HG02610 (cell line): Measurements from ENCODE around the gene MSANTD1.

Experiments used
- ATAC-seq: cut with Tn5 transposase; IDR thresholded peaks from one replicate; pipeline ENCODE4 v1.9.1; 2021; ENCODE audit warnings: mild to moderate bottlenecking, moderate library complexity; ENCODE audit not compliant: unreplicated experiment

MSANTD1 gene

DNA sequence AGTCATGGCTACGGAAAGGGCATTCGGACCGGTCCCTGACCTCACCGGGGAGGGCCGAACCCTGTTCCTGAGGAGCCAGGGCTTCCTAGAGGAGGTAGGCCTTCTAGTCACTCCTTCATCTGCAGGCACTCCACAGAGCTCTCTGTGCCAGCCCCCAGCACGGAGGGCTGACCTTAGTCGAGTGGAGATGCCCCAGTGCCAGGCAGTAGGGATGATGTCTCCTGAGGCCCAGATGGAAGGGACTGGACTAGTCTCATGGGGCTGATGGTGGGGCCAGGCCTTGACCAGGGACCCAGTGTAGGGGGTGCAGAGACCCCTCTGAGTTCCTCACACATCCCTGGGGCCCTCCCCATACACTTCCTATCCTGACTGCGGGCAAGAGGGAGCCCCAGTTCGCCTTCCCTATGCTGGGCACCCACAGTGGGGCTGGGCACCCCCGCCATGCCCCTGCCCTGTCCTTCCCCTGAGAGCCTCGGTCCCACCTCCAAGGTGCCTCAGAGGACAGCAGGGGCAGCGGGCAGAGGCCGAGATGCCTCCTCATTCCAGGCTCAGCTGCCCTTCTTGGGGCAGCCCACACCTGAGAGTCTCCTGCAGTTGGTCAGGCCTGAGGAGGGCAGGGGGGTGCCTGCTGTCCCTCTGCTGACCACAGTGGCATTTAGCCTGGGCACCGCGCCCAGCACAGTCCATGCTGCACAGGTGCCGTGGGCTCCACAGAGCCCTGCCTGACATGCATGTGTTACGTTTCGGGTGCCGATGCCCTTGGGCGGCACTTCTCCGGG, 1.4 kb upstream of the MSANTD1 start:
- no peak for ATAC-seq

DNA sequence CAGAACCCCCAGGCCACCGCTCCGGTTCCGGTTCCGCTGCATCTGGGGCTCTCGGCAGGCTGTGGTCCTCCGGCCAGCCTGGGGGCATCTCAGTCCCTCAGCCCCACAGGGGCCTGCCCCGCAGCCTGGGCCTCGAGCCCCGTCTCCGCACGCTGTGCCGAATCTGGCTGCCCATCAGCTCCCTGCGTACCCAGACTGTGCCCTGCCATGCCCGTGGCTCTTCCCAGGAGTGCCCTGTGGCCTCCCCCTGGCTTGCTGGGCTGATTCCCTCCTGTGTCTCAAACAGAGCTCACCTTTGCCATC, 830 bp upstream of the MSANTD1 start:
- no peak for ATAC-seq

GRCh38 chr4:3249711-3250437, 915 bp downstream of the MSANTD1 start:
- ATAC-seq = no peak

- no peak for ATAC-seq
Measured at GRCh38 chr4:3250438-3250955, 1.5 kb downstream of the MSANTD1 start.

DNA sequence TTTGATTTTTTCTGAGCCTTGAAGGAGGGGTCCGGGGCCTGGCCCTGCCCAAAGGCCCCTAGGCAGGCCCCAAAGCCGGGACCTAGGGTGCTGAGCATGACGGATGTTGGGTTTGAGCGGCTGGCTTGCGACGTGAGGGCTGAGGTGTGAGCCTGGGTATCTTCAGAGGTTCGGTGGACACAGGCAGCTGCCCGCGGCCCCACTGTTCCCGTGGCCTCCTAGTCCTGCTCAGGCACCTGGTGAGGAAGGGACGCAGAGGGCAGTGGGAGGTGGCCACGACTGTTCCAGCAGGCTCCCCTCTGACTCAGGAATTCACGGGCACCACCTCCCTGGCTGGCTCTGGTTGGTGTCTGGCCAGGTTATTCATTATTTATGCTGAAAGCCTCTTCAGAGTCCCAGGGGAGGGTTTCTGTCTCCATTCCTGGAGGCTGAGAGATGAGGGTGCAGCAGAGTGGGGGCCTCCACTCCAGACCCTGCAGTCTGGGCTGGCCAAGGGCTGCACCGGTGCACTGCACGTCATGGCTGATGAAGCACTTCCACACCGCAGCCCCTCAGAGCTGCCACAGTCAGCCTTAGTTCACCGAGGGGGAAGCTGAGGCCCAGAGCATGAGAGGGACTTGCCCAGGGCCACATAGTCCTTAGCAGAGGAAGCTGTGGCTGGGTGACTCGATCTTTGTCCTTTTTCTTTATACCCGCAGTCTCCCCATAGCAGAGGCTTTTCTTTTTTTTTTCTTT, 2.2 kb downstream of the MSANTD1 start:
- ATAC-seq = no peak

- ATAC-seq = no peak
Measured at GRCh38 chr4:3251691-3252479, 2.9 kb downstream of the MSANTD1 start.

DNA sequence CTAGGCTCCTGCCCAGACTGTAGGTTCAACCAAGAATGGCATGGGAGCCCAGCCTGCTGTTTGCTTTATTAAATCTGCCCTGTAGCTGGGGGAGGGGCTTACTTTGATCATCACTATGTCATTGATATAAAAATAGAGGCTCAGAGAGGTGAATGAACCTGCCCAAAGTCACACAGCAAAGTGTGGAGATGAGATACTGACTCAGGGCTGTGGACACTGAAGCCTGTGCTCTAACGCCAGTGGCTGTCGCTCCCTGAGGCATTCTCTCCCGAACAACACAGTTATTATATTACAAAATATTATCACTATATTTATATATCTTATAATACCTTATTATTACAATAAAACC, 3.5 kb downstream of the MSANTD1 start:
- ATAC-seq = no peak

GRCh38 chr4:3252831-3253641, 4.1 kb downstream of the MSANTD1 start:
- no peak for ATAC-seq

GRCh38 chr4:3253808-3254207, 4.8 kb downstream of the MSANTD1 start:
- ATAC-seq = no peak

DNA sequence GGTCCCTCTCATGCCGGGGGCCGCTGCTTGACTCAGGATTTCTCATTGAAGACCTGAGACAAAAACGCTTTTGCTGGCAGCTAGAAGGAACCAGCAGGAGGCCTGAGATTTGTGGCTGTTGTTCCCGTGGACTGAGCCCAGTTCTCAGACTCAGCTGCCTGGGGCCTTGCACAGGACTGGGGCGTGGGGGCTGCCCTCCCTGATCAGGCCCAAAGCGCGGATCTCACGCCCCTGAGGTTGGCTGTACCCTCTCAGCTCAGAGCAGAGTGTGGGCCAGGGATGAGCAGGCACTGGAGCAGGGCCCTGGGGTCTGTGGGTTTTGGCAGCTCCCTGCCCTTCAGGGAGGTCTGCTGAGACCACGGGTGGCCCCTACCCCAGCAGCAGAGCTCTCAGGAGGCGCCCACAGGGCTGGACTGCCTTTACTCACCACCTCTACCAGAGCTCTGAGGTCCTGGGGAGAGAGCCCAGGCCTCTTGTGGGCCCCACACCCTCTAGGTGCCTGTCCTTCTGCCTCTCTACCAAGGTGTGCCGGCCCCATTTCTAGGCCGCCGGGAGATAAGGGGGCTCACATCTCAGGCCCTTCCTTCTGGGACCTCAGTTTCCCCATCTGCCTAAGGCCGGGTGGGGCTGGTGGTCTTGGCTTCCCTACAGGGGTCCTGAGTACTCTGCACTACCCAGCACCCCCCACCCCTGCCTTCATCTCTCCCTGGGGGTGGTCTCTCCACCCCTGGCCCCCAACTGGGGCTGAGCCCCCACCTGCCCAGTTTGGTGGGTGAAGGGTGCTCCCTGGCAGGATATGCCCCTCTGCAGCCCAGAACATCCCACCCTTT, 5.6 kb downstream of the MSANTD1 start:
- no peak for ATAC-seq

- no peak for ATAC-seq
Measured at GRCh38 chr4:3255611-3256186, 6.7 kb downstream of the MSANTD1 start.

DNA sequence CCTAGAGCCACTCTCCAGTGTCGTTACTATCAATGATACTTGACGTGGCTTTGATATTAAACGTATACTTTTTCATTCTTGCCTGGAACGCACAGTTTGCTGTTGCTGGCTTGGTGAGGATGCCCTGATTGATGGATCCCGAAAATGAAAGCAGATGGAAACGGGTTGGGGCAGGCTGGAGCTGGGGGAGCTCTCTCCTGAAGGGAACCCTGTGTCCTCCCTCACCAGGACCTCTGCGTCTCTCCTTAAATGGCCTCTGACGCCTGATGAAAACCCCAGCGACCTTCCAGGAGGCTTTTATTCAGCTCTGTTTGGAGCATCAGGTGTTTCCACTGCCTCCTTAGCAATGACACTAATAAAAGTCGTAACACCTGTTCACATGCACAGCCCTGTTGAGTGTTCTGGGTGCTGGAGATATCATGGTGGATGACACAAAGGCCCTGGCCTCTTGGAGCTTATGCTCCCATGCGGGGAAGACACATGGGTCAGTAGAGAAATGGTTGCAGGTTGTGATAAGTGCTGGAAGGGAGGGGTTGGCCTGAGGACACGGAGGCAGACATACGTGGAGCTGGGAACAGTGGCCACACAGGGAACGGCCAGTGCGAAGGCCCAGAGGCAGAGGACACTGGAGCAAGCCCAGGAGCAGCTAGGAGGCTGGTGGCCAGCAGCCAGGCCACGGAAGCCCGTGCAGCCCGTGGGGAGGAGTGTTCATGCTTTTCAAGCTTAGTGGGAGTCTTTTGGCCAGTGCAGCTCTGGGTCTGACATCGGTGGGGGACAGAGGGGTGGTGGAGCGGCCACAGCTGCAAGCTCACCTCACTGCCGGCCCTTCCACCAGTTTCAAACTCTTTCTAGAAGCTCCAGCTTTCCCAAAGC, 7.5 kb downstream of the MSANTD1 start:
- no peak for ATAC-seq

- no peak for ATAC-seq
Measured at GRCh38 chr4:3257103-3257555, 8.2 kb downstream of the MSANTD1 start.

DNA sequence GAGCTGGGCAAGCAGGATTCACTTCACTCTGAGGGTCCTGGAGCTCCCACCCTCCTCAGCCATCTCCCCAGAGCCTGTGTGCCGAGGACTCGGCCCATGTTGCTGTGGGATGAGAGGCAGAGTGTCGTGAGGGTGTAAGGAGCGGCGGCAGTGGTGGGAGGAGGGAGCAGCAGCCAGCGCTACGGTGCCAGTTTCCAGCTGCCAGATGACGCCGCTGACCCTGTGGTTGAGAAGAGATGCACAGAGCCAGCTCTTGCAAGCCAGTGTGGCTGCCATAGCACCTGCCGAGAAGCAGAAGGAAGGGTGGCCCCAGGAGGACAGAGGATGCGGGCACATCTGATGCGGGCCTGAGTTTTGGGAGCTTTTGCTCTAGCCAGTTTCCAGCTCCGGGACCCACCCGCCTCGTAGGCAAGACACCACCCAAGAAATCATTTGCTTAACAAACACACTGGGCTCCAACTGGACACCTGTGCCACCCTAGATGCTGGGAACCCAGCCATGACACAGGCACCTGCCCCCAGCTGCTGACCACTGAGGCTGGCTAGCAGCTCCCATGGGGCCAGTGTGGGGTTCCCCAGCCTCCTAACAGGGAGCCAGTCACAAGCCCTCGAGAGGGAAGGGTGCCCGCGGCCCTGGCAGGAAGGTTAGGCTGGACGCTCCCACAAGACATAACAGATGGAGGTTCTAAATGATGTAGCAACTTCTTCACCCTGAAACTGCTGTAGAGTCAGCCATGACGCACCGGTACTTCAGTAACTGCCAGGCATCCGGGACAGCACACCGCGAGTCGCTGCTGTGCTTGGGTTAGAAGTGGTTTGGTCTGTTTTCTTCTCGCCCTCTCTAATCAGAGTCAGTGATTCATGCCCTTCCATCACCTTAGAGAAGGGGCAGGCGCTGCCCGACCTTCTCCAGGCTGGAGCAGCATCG, 8.9 kb downstream of the MSANTD1 start:
- ATAC-seq = no peak

DNA sequence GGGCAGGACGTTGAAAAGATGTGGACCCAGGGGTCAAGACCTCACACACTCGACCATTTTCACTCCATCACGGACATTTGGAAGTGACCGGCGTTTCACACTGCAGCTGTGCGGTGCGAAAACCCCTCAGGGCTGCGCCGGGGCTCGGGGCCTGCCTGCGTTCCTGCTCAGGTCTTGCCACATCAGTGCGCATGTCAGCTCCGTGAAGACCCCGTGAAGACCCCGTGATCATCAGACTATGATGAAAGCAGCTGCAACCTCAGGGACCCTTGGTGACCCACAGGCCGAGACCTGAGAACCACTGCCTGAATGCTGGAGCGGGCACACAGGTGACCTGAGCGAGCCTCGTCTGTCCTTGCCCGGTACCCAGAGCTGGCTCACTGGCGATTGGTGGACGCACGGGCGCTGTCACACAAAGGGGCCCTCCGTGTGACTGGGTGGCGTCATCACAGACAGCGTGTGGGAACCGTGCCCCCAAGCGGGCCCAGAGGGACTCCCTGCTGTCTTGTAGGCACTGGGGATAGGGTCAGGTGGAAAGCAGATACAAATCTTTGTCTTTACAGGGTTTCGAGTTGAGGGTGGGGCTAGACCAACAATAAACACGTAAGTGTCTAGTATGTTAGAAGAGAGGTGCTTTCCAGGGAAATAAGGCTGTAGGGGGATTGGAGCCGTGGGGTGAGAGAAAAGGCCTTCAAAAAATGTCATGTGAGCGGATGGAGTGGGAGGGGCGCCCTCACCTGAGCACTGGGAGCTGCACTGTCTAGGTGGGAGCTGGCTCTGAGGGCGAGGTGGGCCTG, 12.7 kb downstream of the MSANTD1 start:
- ATAC-seq = no peak
